BJ (cell line): ENCODE measurements around the gene DOHH. TPM values are rescaled to one million over a fixed set of nuclear protein-coding genes. Genes with fewer than 3 reads are reported as not detected.

Experiments used
- CTCF ChIA-PET: fragments of 350-600 bp; formaldehyde crosslinking; extraction: SDS; loops from one replicate; lab custom pipeline; 2021; ENCODE audit warnings: antibody characterized with exemption, inconsistent platforms; lab: Yijun Ruan, JAX
- POLR2A ChIA-PET: fragments of 300-600 bp; sonication (Branson Sonifier 250); formaldehyde crosslinking; extraction: SDS; loops from one replicate; lab custom pipeline; 2021; ENCODE audit warnings: antibody characterized with exemption; lab: Charles Lee
- DNase-seq: peaks from one replicate; pipeline ENCODE4 v3.0.0-alpha.2; 2011; ENCODE audit warnings: low read depth
- H3K27me3 ChIP-seq: 2 replicates; pipeline ENCODE4 v1.6.0; 2011; ENCODE audit warnings: low read length; ENCODE audit not compliant: control insufficient read depth, insufficient read depth
- H3K36me3 ChIP-seq: 2 replicates; pipeline ENCODE4 v1.5.1; 2011; ENCODE audit warnings: low read length; ENCODE audit not compliant: control insufficient read depth, insufficient read depth
- H3K4me3 ChIP-seq: 2 replicates; pipeline ENCODE4 v1.5.1; 2011; ENCODE audit warnings: low read depth, mild to moderate bottlenecking, control low read depth, low read length
- CTCF ChIP-seq: IDR thresholded peaks from 2 replicates; pipeline ENCODE4 v1.5.1; 2011; ENCODE audit warnings: low read depth, mild to moderate bottlenecking, control low read depth, inconsistent platforms, low read length, moderate library complexity; ENCODE audit not compliant: insufficient read depth
- polyA plus RNA-seq: library from polyadenylated mRNA; depleted of rRNA; stranded (reverse); fragments of >200 nt; gene quantifications from 2 replicates; pipeline ENCODE4 v1.2.3, GENCODE V29; 2011

DOHH gene
- polyA plus RNA-seq, 1 experiment = 8.3 TPM

DNA sequence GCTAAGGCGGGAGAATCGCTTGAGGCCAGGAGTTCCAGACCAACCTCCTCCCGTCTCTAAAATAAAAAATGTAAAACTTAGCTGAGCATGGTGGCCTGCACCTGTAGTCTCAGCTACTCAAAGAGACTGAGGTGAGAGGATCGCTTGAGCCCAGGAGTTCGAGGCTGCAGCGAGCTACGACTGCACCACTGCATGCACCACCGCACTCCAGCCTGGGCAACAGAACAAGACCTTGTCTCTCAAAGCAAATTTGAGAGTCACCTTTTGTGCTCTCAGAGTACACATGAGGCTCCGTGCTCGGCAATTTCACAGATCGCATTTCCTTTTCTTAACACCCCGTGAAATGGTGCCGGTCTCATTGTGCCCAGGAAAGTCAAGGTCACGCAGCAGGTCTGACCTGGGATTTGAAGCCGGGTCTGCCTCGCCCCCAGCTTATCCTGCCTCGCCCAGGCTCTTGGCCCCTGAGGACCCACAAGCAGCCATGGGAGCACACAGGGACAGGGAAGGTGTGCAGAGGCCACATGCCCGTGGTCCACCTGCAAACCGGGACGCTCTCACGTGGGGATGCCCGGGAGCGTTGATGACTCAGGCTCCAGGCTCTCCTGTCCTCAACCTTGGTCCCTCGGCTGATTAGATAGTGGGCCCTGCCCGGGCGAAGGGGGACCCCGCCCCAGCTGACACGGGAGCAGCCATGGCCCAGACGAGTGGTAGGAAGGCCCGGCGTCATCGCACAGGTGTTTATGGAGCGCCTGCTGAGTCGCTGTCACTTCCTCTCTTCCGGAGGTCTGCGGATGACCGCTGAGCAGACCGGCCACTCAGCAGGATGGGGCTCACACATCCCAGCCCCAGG lies 19.0 kb downstream of the DOHH start:
- no peaks in the 10 kb centered on the region for H3K36me3 ChIP-seq
- H3K27me3 ChIP-seq = peaks cover 14% of the 10 kb centered on the region
- DNase-seq = no peak
- CTCF ChIA-PET = interaction anchor here (1.0 to 7.2 kb wide), 3 partner anchors 9 to 177 kb away, joined by 4 to 62 read pairs (median 14); no protein-coding TSS in a partner anchor
- H3K4me3 ChIP-seq = no peak overlapping the region
- TF ChIP-seq CTCF = no peak
- POLR2A ChIA-PET = no interaction called here

DNA sequence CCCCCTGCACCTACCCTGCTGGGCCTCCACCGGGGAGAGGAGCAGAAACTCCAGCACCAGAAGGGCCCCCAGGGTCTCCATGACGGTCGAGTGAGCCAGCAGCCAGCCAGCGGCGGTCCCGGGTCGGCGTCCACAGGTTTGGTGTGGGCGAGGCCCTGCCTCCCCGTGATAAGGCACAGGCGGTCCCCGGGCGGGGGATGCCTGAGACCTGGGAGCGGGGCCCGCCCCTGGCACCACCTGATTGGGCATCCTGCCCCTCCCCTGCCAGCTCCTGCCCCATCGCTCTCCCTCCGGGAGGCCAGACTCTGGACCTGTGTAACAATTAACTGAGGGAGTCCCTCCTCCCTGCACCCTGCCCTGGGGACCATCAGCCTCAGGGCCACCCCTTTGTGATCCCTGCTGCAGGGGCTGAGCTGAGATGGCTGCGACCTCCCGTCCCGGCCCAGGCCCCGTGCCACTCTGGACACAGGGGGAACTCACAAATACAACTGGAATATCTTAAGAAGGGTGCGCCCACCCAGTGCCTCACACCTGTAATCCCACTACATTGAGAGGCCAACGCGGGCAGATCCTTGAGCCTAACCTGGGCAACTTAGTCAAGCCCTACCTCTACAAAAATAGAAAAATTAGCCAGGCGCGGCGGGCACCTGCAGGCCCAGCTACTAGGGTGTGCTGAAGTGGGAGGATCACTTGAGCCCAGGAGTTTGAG lies 19.9 kb downstream of the DOHH start, which contains the start of gene SMIM24:
Gene SMIM24 (minus strand): TSS at position 143 of the 709 bp plus-strand sequence. CDS start 62 bp downstream, at position 81.
- CTCF ChIA-PET = interaction anchor here (0.7 to 7.2 kb wide), 6 partner anchors 8 to 176 kb away, joined by 3 to 62 read pairs (median 4); no protein-coding TSS in a partner anchor
- H3K4me3 ChIP-seq = no peak within 1 kb of the TSS
- no peak for TF ChIP-seq CTCF
- POLR2A ChIA-PET = no interaction called here
- peaks cover 14% of the 10 kb centered on the region for H3K27me3 ChIP-seq
- no peak for DNase-seq
- no peaks in the 10 kb centered on the region for H3K36me3 ChIP-seq

- POLR2A ChIA-PET = no interaction called here
Observed at GRCh38 chr19:3479834-3480215, 20.6 kb downstream of the DOHH start.

GRCh38 chr19:3479177-3479833 lies 21.2 kb downstream of the DOHH start:
- TF ChIP-seq CTCF = no peak
- ChIA-PET CTCF (interaction anchor here (0.6 to 3.3 kb wide), 7 partner anchors 8 to 174 kb away, joined by 3 to 14 read pairs (median 3); no protein-coding TSS in a partner anchor), POLR2A (no interaction called here)
- Histone ChIP-seq H3K27me3 (peaks cover 14% of the 10 kb centered on the region), H3K36me3 (no peaks in the 10 kb centered on the region), H3K4me3 (no peak overlapping the region)
- DNase-seq = no peak

More at GRCh38 chr19:3479834-3480215, 20.6 kb downstream of the DOHH start:
- TF ChIP-seq CTCF = no peak
- H3K36me3 ChIP-seq = no peaks in the 10 kb centered on the region
- DNase-seq = no peak
- H3K4me3 ChIP-seq = no peak overlapping the region
- CTCF ChIA-PET = interaction anchor here (0.6 to 3.3 kb wide), 6 partner anchors 8 to 175 kb away, joined by 3 to 14 read pairs (median 4); no protein-coding TSS in a partner anchor
- H3K27me3 ChIP-seq = peaks cover 14% of the 10 kb centered on the region
